ENCODE data around the gene WDFY2. TPM values are rescaled to one million over a fixed set of nuclear protein-coding genes. Genes with fewer than 3 reads are reported as not detected.
"Not testable (repeated sequence)": the region's sequence is repeated elsewhere in the genome, so short reads cannot be mapped to it uniquely, and the experiment has no call there.

WDFY2 gene
- total and polyA plus RNA-seq, 4 donors: 3.4 to 10.5 (median 5.8) TPM

GRCh38 chr13:51652193-51652592 lies 67.9 kb downstream of the WDFY2 start:
- not testable (repeated sequence) for H3K4me1 ChIP-seq (ENCODE audit: control insufficient read depth in 4 of 4, insufficient read depth in 4 of 4, low read length in 3 of 4); H3K4me3 ChIP-seq (ENCODE audit: low read depth in 1 of 3, low read length in 3 of 3); H3K27ac ChIP-seq (ENCODE audit: low read depth in 1 of 2, low read length in 2 of 2); H3K9me3 ChIP-seq (ENCODE audit: control insufficient read depth in 4 of 4, low read length in 3 of 4); H3K27me3 ChIP-seq (ENCODE audit: control insufficient read depth in 4 of 4, insufficient read depth in 4 of 4, low read length in 3 of 4); H3K9ac ChIP-seq (ENCODE audit: low read depth in 1 of 2, low read length in 2 of 2); H3K36me3 ChIP-seq (ENCODE audit: control insufficient read depth in 4 of 4, insufficient read depth in 3 of 4, low read depth in 1 of 4, low read length in 3 of 4); DNase-seq (ENCODE audit: low spot score)
- WGBS: 97% methylated on average over 3 of the region's 3 CpGs

GRCh38 chr13:51659276-51660127 lies 75.2 kb downstream of the WDFY2 start:
- Histone ChIP-seq H3K9ac (ENCODE audit: low read depth in 1 of 2, low read length in 2 of 2) (no peak overlapping the region), H3K4me3 (ENCODE audit: low read depth in 1 of 3, low read length in 3 of 3) (no peak overlapping the region), H3K36me3 (ENCODE audit: control insufficient read depth in 4 of 4, insufficient read depth in 3 of 4, low read depth in 1 of 4, low read length in 3 of 4) (no peaks in the 10 kb centered on the region), H3K9me3 (ENCODE audit: control insufficient read depth in 4 of 4, low read length in 3 of 4) (no peaks in the 10 kb centered on the region), H3K27me3 (ENCODE audit: control insufficient read depth in 4 of 4, insufficient read depth in 4 of 4, low read length in 3 of 4) (no peaks in the 10 kb centered on the region), H3K4me1 (ENCODE audit: control insufficient read depth in 4 of 4, insufficient read depth in 4 of 4, low read length in 3 of 4) (peaks cover 1 to 8% (median 4%) of the 10 kb centered on the region in 4 donors), H3K27ac (ENCODE audit: low read depth in 1 of 2, low read length in 2 of 2) (no peak overlapping the region)
- no peak for DNase-seq (ENCODE audit: low spot score)
- TF ChIP-seq EGR1 (IDR thresholded peaks at IDR 0.05; ENCODE audit: low read depth in 2 of 2) (no peak), RAD21 (IDR thresholded peaks at IDR 0.05) (no peak), ATF3 (IDR thresholded peaks at IDR 0.05) (no peak), HNF4A (conservative IDR thresholded peaks at IDR 0.05) (peak; percentile 25 to 30), FOXA2 (IDR thresholded peaks at IDR 0.05) (no peak), MAX (IDR thresholded peaks at IDR 0.05) (no peak), TAF1 (conservative IDR thresholded peaks at IDR 0.05) (no peak), REST (IDR thresholded peaks at IDR 0.05) (no peak), ZBTB33 (IDR thresholded peaks at IDR 0.05) (no peak), RXRA (IDR thresholded peaks at IDR 0.05) (peak in 1 of 2 donors; percentile 9), GABPA (IDR thresholded peaks at IDR 0.05 in 1 of 2, conservative IDR thresholded peaks at IDR 0.05 in 1 of 2) (no peak)
- WGBS: 55% methylated on average over 6 of the region's 6 CpGs
